Measurements from ENCODE around the gene MGAT1. TPM values are rescaled to one million over a fixed set of nuclear protein-coding genes. Genes with fewer than 3 reads are reported as not detected.
"Not testable (repeated sequence)": the region's sequence is repeated elsewhere in the genome, so short reads cannot be mapped to it uniquely, and the experiment has no call there.

MGAT1 gene
- total RNA-seq, 2 donors from 2014 or later: 96.2 to 98.8 TPM

- H3K4me3 ChIP-seq: peak overlapping the region; percentile 59 to 98
- ATAC-seq (peak; percentile 54), DNase-seq (peak; percentile 78 to 87 (median 82))
- no peaks in the 10 kb centered on the region for H3K27me3 ChIP-seq
- H3K9me3 ChIP-seq: no peaks in the 10 kb centered on the region
- peaks cover 63% of the 10 kb centered on the region for H3K4me1 ChIP-seq
- no peaks in the 10 kb centered on the region for H3K36me3 ChIP-seq (replicated peaks in 1 of 2; ENCODE audit: insufficient read depth in 1 of 2, low read depth in 2 of 2)
- intact Hi-C loops (cut with DNase I): no loop called here
- H3K27ac ChIP-seq: peak overlapping the region; percentile 91 to 99 (median 98)
- TF ChIP-seq CTCF (IDR thresholded peaks at IDR 0.05) (no peak), POLR2A (IDR thresholded peaks at IDR 0.05) (peak; percentile 49 to 85 (median 84))
- 13 to 21% methylated on average over 24 to 35 of the region's 35 CpGs for WGBS, 2 donors
Observed at GRCh38 chr5:180830253-180831138, 27.9 kb upstream of the MGAT1 start.

- H3K36me3 ChIP-seq (replicated peaks in 1 of 2; ENCODE audit: insufficient read depth in 1 of 2, low read depth in 2 of 2): no peaks in the 10 kb centered on the region
- DNase-seq: no peak
- no peak for ATAC-seq
- TF ChIP-seq CTCF (IDR thresholded peaks at IDR 0.05) (no peak), POLR2A (IDR thresholded peaks at IDR 0.05) (no peak)
- H3K4me3 ChIP-seq: no peak overlapping the region
- no peaks in the 10 kb centered on the region for H3K27me3 ChIP-seq
- no peaks in the 10 kb centered on the region for H3K9me3 ChIP-seq
- H3K4me1 ChIP-seq: peaks cover 71% of the 10 kb centered on the region
- intact Hi-C loops (cut with DNase I): no loop called here
- 87 to 93% methylated on average over 5 of the region's 5 CpGs for WGBS, 2 donors
- H3K27ac ChIP-seq: peak overlapping the region in 3 of 4 donors; percentile 97 to 99 (median 99)
Observed at GRCh38 chr5:180829726-180830125, 27.1 kb upstream of the MGAT1 start.

- H3K4me3 ChIP-seq; H3K9me3 ChIP-seq; H3K36me3 ChIP-seq (replicated peaks in 1 of 2; ENCODE audit: insufficient read depth in 1 of 2, low read depth in 2 of 2); H3K27me3 ChIP-seq; intact Hi-C loops (cut with DNase I); ATAC-seq: not testable (repeated sequence)
- peak overlapping the region in 2 of 4 donors; percentile 97 to 99 for H3K27ac ChIP-seq
- peak in 1 of 3 donors; percentile 11 for TF ChIP-seq POLR2A (IDR thresholded peaks at IDR 0.05)
- DNase-seq: peak in 1 of 4 donors; percentile 41
- WGBS, 2 donors: 81 to 86% methylated on average over 13 of the region's 13 CpGs
- H3K4me1 ChIP-seq: peaks cover 71% of the 10 kb centered on the region
Observed at GRCh38 chr5:180828756-180829531, 26.3 kb upstream of the MGAT1 start.

- DNase-seq; intact Hi-C loops (cut with DNase I); H3K36me3 ChIP-seq (replicated peaks in 1 of 2; ENCODE audit: insufficient read depth in 1 of 2, low read depth in 2 of 2); H3K27me3 ChIP-seq; ATAC-seq; H3K4me3 ChIP-seq; H3K9me3 ChIP-seq: not testable (repeated sequence)
- Histone ChIP-seq H3K4me1 (peaks cover 64% of the 10 kb centered on the region), H3K27ac (peak overlapping the region in 3 of 4 donors; percentile 78 to 84 (median 80))
- WGBS, 2 donors: 62 to 69% methylated on average over 7 of the region's 7 CpGs
Observed at GRCh38 chr5:180827374-180827773, 24.8 kb upstream of the MGAT1 start.

- TF ChIP-seq CTCF (IDR thresholded peaks at IDR 0.05): no peak
- TF ChIP-seq POLR2A (IDR thresholded peaks at IDR 0.05): no peak
- Histone ChIP-seq H3K27ac (peak overlapping the region; percentile 56 to 84 (median 79)), H3K4me3 (no peak overlapping the region), H3K36me3 (replicated peaks in 1 of 2; ENCODE audit: insufficient read depth in 1 of 2, low read depth in 2 of 2) (no peaks in the 10 kb centered on the region), H3K9me3 (no peaks in the 10 kb centered on the region), H3K4me1 (peaks cover 60% of the 10 kb centered on the region), H3K27me3 (no peaks in the 10 kb centered on the region)
- ATAC-seq (peak; percentile 90), DNase-seq (peak; percentile 91 to 95 (median 94))
- intact Hi-C loops (cut with DNase I): no loop called here
- WGBS, 2 donors: 56 to 79% methylated on average over 3 of the region's 3 CpGs
Observed at GRCh38 chr5:180825768-180826525, 23.3 kb upstream of the MGAT1 start.
